GM18502 (cell line): ENCODE data around the gene ACAT2.
"Not testable (repeated sequence)": the region's sequence is repeated elsewhere in the genome, so short reads cannot be mapped to it uniquely, and the experiment has no call there.

Experiments used
- ATAC-seq: cut with Tn5 transposase; IDR thresholded peaks from one replicate; pipeline ENCODE4 v1.9.1; 2021; ENCODE audit warnings: mild to moderate bottlenecking; ENCODE audit not compliant: unreplicated experiment, poor library complexity

ACAT2 gene

DNA sequence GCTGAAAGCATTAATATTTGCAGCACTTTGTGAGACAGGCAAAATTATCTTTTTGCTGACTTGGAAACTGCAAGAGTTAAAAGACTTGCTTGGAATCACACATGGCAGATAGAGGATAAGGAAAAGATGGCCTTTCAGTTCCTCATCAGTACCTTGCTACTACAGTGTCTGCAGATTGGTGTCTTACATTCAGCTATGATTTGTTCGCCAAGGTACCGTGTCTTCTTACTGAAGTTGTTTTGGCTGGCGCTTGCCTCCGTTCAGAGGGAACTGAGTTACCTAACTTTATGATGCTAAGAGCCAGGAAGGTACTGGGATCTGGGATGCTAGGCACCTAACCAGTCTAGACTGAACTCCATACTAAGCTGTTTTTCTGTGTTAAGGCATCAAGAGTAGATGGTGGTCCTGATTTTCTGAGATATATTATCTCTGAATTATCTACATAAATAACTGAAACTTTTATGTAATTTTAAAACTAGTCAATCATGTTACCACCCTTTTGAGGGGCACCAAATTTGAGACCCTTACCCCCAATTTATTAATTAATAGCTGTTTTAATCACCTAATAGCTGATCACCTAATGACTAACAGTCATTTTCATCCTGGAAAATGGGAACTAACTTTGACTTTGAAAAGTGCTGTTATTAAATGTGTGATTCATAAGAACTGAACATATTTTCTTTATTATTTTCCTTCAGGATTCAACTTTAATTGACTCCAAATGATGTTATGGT lies 32.1 kb upstream of the ACAT2 start:
- peak; percentile 23 for ATAC-seq

DNA sequence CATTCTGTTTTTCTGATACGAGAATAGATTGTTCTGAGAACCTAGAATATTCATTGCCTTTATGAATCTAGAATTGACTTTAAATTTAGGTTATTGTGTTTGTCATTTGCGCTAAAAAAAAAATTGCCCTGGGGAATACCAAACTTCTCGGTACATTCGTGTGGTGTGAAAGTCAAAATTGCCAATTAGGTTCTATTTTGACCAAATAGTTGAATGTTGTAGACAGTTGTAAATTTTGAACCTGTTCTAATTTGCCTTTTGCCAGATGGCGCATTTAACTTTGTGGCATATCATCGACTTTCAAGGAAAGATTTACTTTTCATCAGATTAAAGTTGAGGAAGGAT lies 31.5 kb upstream of the ACAT2 start:
- no peak for ATAC-seq

DNA sequence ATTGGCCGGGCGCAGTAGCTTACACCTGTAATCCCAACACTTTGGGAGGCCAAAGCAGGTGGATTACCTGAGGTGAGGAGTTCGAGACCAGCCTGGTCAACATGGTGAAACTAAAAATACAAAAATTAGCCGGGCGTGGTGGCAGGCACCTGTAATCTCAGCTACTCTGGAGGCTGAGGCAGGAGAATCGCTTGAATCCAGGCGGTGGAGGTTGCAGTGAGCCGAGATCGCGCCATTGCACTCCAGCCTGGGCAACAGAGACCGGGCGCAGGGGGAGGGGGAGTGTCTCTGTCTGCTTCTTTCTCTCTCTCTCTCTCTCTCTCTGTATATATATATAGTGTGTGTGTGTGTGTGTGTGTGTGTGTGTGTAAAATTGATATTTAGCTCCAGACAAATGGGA lies 29.3 kb upstream of the ACAT2 start:
- not testable (repeated sequence) for ATAC-seq

DNA sequence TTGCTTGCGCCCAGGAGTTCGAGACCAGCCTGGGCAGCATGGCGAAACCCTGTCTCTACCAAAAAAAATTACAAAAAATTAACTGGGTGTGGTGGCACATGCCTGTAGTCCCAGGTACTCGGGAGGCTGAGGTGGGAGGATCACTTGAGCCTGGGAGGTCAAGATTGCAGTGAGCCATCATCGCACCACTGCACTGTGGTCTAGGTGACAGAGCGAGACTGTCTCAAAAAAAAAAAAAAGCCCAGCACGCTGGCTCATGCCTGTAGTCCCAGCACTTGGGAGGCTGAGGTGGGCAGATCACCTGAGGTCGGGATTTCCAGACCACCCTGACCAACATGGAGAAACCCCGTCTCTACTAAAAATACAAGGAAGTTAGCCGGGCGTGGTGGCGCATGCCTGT lies 28.4 kb upstream of the ACAT2 start:
- not testable (repeated sequence) for ATAC-seq

DNA sequence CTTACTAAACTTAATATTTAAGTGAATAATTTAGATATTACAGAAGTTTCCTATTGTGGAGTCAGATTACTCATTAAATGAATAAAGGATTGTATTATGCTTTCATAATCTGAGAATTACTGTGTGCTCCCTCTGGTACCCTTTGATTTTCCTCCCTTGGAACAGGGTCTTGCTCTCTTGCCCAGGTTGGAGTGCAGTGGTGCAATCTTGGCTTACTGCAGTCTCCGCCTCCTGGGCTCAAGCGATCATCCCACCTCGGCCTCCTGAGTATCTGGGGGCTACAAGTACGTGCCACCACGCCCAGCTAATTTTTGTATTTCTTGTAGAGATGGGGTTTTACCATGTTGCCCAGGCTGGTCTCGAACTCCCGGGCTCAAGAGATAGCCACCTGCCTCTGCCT lies 24.9 kb upstream of the ACAT2 start:
- ATAC-seq: no peak

DNA sequence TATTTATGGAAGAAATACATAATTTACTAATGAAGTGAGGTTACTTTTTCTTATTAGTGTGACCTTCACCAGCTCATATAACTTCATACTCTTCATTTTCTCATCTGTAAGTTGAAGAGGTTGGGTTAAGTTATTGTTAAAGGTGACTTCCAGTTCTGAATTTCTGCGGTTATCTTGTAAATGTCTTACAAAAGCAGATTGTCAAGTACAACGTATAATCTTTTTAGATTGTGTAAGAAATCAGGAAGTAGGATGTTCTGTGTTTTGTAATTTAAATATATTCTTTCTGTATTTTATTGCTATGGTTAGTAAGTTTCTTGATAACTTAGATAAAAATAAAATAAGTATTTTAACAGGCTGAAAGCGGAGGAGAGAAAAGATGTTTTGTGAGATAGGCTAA lies 22.5 kb upstream of the ACAT2 start:
- ATAC-seq: no peak

DNA sequence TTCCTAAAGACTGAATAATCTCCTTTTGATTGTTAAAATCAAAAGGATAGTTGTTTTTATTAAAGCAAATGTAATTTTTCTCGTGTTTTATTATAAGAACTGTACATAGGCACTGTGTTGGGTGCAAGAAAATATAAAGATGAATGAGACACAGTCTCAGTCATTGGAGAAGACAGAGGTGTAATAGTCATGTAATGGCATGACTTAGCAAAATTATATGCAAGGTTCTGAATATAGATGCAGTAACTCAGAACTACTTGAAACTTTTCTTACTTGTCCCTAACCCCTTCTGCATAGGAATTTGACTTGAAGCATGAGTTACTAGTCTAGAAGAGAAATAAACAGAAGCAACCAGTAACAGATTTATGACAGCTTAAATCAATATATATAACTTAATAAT lies 19.7 kb upstream of the ACAT2 start:
- no peak for ATAC-seq

DNA sequence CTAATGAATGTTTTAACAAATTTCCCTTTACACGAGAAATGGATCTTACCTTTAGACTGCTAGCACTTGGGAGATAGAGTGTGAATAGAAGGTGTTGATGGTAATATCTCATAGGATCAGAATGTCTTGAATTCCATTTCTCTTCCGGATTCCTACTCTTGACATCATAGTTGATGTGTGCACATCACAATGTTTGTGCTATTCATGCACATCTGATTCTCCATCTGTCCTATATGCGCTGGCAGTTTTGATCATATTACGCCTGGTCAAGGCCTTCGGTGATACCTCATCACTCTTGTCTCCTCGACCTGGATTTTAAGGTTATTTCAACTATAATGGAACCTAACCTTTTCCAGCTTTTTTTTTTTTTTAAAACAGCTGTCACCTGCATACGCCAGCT lies 16.8 kb upstream of the ACAT2 start:
- ATAC-seq: no peak

DNA sequence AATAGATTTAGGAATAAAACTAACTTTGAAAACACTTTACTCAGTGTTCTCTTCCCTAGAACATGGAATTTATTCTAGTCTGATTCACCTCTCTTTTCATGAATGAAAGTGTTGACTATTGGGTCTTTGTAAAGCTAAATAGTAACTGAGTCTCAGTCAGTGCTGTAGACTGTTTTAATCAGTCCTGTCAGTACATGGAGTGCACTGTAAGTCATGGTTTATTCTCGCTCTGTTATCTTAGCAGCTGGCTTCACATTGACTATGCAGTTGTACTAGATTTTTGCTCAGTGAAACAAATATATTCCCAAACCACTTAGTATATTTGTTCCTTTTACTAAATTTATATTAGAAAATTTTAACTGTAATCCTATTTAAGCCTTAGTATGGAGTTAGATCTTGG lies 15.1 kb upstream of the ACAT2 start:
- no peak for ATAC-seq

DNA sequence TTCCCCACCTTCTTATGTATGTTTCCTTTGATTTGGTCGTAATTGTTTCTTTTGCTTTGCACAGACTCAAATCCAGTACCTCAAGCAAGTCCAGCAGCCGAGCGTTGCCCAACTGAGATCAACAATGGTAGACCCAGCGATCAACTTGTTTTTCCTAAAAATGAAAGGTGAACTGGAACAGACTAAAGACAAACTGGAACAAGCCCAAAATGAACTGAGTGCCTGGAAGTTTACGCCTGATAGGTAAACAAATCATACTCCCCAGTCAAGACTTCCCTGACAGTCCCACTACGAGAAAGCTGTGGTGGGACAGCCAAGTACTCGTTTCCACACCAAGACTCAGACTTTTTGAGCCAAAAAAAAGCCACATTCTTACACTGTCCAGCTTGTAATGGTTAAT lies 13.7 kb upstream of the ACAT2 start:
- not testable (repeated sequence) for ATAC-seq

DNA sequence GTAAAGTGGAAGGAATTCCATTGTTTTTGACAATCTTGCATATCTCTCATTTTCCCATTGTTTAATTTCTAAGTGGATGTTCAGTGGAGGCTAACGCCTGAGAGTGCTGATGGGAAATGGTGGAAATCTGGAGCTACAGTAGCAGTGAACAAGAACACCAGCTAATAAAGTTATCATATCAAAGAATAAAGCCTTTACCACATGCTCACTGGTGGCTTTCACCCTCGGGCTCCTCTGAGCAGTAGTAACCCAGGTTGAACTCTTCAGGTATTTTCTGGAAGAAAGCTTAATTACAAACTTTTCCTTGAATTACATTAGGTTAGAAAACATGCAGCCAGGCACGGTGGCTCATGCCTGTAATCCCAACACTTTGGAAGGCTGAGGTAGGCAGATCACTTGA lies 10.4 kb upstream of the ACAT2 start:
- no peak for ATAC-seq

DNA sequence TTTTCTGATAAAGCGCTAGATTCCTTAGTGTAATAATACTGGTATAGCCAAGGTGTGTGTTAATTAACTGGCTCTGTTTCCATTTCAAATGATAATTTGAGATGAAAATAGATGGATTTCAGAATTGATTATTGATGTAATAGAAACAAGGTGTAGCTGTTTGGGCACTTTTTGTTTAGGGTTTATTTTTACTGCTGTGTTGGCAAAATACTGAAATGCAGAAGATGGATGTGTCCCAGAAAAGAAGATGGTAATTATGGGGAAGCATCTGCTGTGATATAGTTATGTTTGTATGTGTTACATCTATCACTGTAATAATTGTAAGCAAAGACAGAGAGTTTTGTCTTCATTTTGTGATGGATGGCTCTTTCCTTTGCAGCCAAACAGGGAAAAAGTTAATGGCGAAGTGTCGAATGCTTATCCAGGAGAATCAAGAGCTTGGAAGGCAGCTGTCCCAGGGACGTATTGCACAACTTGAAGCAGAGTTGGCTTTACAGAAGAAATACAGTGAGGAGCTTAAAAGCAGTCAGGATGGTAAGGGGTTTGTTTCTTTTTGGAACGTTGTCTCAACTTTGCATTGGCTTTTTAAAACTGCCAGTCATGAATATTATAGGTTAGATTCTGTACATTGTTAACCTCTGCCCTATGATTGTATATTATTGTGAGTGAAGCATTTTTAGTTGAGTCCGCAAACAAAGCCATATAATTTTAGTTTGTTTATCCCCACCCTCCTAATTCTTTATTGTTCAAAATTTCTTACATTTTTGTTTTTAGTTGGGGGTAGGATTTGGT lies 8.6 kb upstream of the ACAT2 start:
- ATAC-seq: no peak

DNA sequence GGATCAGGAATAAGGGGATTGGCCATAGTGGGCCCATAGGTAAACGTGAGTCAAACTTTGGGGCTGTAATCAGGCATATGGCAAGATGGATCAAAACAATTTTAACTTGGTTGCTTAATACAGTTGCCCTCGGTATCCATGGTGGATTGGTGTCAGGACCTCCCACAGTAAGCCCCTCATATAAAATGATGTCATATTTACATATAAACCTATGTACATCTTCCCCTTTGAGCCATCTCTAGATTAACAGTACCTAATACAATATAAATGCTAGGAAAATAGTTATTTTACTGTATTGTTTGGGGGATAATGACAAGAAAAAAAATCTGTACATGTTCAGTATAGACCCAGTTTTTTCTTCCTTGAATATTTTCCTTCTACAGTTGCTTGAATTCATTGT lies 7.4 kb upstream of the ACAT2 start:
- ATAC-seq: no peak

DNA sequence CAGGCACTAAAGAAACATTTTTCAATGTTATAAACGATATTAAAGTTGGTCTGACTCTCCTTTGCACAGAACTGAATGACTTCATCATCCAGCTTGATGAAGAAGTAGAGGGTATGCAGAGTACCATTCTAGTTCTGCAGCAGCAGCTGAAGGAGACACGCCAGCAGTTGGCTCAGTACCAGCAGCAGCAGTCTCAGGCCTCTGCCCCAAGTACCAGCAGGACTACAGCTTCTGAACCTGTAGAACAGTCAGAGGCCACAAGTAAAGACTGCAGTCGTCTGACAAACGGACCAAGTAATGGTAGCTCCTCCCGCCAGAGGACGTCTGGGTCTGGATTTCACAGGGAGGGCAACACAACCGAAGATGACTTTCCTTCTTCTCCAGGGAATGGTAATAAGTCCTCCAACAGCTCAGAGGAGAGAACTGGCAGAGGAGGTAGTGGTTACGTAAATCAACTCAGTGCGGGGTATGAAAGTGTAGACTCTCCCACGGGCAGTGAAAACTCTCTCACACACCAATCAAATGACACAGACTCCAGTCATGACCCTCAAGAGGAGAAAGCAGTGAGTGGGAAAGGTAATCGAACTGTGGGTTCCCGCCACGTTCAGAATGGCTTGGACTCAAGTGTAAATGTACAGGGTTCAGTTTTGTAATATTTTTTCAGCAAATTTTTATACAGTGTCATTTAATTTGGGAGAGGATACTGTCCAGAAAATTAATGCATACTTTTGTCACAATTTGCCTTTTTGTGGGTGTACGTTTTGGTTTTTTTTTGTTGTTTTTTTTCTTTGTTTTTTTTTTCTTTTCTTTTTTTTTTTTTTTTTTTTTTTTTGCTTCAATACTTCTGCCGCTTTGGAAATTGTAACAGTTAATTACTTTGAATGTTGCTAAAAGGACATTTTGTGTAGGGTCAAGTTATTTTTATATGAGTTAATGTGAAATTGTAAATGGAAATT lies 6.6 kb upstream of the ACAT2 start:
- ATAC-seq: no peak

DNA sequence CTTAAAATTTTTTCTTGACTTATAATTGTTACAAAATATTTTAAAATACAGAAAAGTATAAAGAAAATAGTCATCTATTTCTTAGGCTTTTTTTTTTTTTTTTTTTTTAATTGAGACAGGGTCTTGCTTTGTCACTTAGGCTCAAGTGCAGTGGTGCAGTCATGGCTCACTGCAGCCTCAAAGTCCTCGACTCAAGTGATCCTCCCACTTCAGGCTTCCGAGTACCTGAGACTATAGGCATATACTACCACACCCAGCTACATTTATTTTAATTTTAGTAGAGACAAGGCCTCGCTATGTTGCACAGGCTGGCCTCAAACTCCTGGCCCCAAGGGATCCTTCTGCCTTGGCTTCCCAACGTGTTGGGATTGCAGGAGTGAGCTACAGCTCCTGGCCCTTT lies 5.3 kb upstream of the ACAT2 start:
- ATAC-seq: no peak

DNA sequence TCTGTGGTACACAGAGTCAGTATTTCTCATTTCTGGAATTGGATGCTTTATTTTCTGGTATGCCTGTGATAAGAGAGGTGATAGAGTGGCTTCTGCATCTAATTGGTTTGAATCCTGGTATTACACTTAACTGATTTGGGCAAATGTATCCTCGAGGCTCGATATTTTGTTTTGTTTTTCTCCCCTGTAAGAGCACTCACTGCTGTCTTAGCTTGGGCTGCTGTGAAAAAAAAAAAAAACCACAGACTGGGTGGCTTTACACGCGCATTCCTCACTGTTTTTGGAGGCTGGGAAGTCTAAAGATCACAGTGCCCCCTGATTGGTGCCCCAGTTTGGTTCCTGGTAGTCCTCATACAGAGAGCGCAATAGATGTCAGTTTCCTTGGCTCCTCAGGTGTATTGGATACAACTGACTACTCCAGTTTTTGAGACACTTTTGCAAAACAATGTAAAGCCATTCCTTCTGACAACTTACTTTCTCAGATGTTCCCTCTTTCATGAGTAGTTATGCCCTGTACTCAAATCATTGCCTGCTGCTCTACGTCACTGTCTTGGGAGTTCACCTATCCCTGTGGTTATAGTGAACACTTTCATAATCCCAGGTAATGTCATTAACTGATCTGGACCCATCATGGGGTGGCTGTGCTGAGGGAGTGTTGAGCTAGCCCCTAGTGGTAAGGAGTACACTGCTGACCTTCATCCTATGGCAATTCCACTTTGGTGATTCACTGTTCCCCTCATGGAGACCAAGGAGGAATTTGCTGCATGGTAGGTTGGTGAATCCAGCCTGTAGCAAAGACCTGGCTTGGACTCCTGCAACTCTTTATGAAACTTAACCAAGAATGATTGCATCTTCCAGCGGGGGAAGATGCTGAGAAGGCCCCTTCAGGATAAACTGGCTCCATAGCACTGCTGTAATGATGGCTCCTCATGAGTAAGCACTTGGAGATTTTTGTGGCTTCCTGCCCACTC lies 3.5 kb upstream of the ACAT2 start:
- ATAC-seq: no peak

DNA sequence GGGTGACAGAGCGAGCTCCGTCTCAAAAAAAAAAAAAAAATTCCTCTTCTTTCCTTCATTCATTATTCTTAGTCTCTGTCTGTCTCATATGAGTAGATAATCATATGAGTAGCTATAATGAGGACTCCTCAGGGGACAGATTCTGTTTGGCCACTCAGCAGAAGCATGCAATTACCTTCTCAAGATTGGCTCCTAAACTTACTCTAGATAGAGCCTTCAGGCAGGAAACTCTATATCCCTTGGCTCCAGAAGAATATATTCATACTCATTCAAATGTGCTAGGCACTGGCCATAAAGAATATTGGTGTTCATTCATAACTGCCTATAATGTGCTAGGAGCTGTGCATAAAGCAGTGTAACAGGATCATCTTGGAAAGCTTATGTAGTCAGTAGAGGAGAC lies 2.2 kb upstream of the ACAT2 start:
- ATAC-seq: no peak

DNA sequence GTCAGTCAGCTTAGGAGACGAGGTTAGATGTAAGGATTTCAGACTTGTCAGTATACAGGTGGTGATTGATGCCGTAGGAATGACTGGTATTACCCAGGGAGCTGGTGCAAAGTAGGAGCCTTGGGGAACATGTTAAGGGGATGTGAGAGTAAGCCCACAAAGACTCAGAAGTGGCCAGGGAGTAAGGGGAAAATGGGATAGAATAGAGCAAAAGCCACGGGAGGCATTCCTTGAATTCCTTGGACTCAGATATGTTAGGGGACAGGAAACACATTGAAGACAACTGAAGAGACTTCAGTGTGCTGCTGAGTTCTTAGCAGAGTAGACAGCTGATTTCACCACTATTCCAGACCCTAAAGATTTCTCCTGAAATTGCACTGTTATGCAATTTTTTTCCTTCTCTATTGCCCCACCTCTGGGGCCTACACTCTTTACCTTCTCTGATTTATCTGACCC lies 1.2 kb upstream of the ACAT2 start:
- no peak for ATAC-seq

DNA sequence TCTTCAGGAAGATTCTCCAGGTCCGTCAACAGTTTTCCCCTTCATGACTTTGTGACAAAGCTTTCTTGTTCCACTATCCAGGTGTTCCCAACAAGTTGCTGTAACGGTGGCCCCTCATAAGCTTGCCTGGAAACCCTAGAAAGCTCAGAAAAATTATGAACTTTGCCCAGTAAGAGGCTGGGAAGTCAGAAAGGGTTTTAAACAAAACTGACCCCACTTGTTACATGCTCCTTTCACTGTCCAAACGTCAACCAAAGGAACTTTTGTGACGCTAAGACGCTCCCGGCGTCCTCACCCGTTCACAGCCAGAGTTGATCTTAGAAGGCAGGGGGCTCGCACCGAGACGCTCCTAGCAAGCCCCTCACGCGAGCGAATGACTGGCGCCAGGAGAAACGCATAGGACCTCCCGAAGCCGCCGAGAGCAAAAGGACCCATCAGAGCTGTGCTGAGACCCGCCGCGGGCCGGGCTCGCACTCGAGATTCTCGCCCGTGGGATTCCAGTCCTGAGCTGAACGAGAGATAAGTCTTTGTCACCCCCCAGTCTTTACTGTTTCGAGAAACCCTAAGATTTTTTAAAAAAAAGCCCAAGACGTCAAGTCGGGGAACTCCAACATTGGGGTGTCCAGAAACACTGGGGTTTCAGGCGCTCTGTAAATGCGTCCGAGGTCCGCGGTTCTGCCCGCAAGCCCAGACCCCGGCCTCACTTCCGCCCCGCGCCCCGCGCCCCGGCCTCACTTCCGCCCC lies 544 bp upstream of the ACAT2 start:
- ATAC-seq: peak; percentile 0
